Left lung (tissue), 10 donors: ENCODE measurements around the gene TEX52. TPM values are rescaled to one million over a fixed set of nuclear protein-coding genes. Genes with fewer than 3 reads are reported as not detected.
A peak's percentile ranks its signal among the peaks of the same experiment; 100 is the strongest.

Experiments
- ATAC-seq: fragments of 200-7000 bp; cut with Tn5 transposase; one replicate; pipeline ENCODE4 v1.9.1; 2020; ENCODE audit warnings: moderate library complexity
- DNase-seq, 4 donors: peaks; one replicate each; pipeline ENCODE4 v3.0.0-alpha.2; 2013 to 2020
- H3K27ac ChIP-seq, 2 donors: fragments of 200-600 bp; sonication (generic) in 1 of 2; one replicate each; pipeline versions ENCODE4 v1.5.0 to v1.8.0; 2020 to 2021
- H3K27me3 ChIP-seq, 2 donors: fragments of 200-600 bp; sonication (generic) in 1 of 2; one replicate each; pipeline versions ENCODE4 v1.5.0 to v1.8.0; 2020 to 2021
- H3K36me3 ChIP-seq, 2 donors: fragments of 200-600 bp; sonication (generic) in 1 of 2; one replicate each; pipeline versions ENCODE4 v1.5.0 to v1.8.0; 2020 to 2021
- H3K4me1 ChIP-seq, 2 donors: fragments of 200-600 bp; one replicate each; pipeline ENCODE4 v1.8.0; 2021
- H3K4me3 ChIP-seq, 2 donors: fragments of 200-600 bp; sonication (generic) in 1 of 2; one replicate each; pipeline versions ENCODE4 v1.5.0 to v1.8.0; 2020 to 2021; ENCODE audit warnings: mild to moderate bottlenecking in 1 of 2
- H3K9me3 ChIP-seq, 2 donors: fragments of 200-600 bp; sonication (generic) in 1 of 2; one replicate each; pipeline versions ENCODE4 v1.5.0 to v1.8.0; 2020 to 2021
- intact Hi-C, 2 donors: fragments of 100-400 bp; cut with DNase I; formaldehyde crosslinking; loops; one replicate each; pipeline versions ENCODE4 v1.11.2 to v1.14.2; 2022
- polyA plus RNA-seq, 6 donors: library from polyadenylated mRNA; unstranded; fragments of 120-200 nt; gene quantifications; one replicate each; pipeline ENCODE4 v1.2.1, GENCODE V29; 2013; ENCODE audit not compliant: insufficient read length in 6 of 6
- total RNA-seq, 2 donors: library from RNA; stranded (reverse); fragmentation: NEBNext Ultra II Directional; extraction: Animal tissue kit (Norgen Biotek cat#: 25700); gene quantifications; one replicate each; pipeline ENCODE4 v1.2.1, GENCODE V29; 2021
- TF ChIP-seq, protein P1 (sequence below), 2 donors: fragments of 200-600 bp; sonication (generic) in 1 of 2; IDR thresholded peaks; one replicate each; pipeline versions ENCODE4 v1.5.0 to v1.8.0; 2021; ENCODE audit warnings: antibody characterized with exemption in 2 of 2
- donor health status: DM: no; HTN: yes; CAD: no.
- donor health status: DM: no; HTN: no; CAD: no.

Gene TEX52
- total and polyA plus RNA-seq, 8 donors: 1.9 to 4.6 (median 3.3) TPM; not detected in 2

DNA sequence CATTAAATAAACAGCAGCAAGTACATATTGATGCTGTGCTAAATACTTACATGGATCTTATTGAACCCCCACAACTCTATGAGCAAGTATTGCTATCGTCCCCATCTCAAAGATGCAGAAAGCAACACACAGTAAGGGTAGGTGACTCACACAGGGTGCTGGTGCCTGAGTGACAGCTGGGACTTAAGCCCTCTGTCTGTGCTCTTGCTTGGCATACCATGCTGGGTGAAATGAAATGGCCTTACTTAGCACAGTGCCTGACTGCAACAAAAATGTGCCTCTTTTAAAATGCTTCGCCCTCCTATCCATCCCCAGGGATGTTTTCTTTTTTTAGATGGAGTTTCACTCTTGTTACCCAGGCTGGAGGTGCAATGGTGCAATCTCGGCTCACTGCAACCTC, 788 bp downstream of the TEX52 start:
- Histone ChIP-seq H3K36me3 (peaks cover 0 to 20% of the 10 kb centered on the region in 2 donors), H3K27ac (no peak overlapping the region), H3K9me3 (no peaks in the 10 kb centered on the region), H3K4me3 (no peak overlapping the region), H3K4me1 (no peaks in the 10 kb centered on the region), H3K27me3 (no peaks in the 10 kb centered on the region)
- DNase-seq (no peak), ATAC-seq (no peak)
- TF ChIP-seq, protein P1, sequence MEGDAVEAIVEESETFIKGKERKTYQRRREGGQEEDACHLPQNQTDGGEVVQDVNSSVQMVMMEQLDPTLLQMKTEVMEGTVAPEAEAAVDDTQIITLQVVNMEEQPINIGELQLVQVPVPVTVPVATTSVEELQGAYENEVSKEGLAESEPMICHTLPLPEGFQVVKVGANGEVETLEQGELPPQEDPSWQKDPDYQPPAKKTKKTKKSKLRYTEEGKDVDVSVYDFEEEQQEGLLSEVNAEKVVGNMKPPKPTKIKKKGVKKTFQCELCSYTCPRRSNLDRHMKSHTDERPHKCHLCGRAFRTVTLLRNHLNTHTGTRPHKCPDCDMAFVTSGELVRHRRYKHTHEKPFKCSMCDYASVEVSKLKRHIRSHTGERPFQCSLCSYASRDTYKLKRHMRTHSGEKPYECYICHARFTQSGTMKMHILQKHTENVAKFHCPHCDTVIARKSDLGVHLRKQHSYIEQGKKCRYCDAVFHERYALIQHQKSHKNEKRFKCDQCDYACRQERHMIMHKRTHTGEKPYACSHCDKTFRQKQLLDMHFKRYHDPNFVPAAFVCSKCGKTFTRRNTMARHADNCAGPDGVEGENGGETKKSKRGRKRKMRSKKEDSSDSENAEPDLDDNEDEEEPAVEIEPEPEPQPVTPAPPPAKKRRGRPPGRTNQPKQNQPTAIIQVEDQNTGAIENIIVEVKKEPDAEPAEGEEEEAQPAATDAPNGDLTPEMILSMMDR (IDR thresholded peaks at IDR 0.05): no peak
- intact Hi-C loops: no loop called here

DNA sequence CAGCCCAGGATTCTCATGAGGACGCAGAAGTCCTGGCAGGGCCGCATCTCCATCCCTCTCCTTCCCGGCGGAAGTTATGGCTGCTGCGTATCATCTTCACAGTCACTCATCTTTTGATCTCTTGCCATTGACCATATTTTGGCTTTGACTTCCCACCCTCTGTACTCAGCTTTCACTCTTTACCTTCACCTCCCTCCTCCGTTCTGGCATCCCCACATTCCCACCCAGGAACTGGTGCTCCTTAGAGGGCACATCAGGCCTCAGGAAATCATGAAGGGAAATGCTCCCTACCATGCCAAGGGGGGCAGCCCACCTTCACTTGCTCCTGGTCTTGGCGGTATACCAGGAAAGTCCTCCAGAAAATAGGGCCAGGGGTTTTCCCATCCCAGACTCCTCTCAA, 1.3 kb downstream of the TEX52 start:
- H3K36me3 ChIP-seq: peaks cover 0 to 20% of the 10 kb centered on the region in 2 donors
- H3K9me3 ChIP-seq: no peaks in the 10 kb centered on the region
- H3K4me3 ChIP-seq: no peak overlapping the region
- DNase-seq (no peak), ATAC-seq (no peak)
- intact Hi-C loops: no loop called here
- TF ChIP-seq, protein P1 (IDR thresholded peaks at IDR 0.05): no peak
- H3K4me1 ChIP-seq: no peaks in the 10 kb centered on the region
- no peak overlapping the region for H3K27ac ChIP-seq
- no peaks in the 10 kb centered on the region for H3K27me3 ChIP-seq

DNA sequence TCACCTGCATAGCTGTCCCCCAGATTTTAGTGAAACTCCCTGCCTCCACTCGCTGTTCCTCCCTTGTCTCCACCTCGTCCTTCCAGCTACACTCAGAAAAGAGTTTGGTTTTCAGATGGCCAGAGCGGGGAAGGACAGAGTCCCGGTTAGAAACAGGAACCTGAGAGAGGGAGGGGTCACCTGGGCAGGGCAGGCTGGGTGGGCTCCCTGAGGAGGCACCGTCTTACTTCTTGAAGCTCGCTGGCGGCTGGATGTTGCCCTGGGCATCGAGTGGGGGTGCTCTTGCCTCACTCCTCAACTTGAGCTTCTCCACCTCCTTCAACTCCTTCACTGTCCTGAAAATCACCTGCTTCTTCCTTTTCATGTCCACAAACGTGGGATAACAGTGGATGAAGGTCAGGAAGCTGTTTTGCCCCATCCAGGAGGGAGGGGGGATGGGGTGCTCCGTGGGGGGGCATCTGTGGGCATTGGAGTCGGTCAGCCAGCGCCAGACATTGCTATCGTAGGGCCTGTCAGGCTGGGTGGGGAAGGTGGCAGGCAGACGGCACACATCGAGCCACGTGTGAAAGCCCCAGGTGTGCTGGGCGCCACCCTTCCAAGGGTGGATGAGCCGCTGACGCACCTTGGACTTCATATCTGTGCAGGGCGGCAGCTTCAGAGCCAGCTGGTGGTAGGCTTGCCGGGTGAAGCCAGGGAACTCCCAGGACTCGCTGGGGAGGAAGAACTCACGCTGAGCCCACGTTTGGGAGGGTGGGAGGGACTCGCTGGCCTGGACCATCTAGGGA, 2.0 kb downstream of the TEX52 start:
- Histone ChIP-seq H3K4me3 (no peak overlapping the region), H3K36me3 (peaks cover 0 to 20% of the 10 kb centered on the region in 2 donors), H3K9me3 (no peaks in the 10 kb centered on the region), H3K27ac (no peak overlapping the region), H3K4me1 (no peaks in the 10 kb centered on the region), H3K27me3 (no peaks in the 10 kb centered on the region)
- ATAC-seq: no peak
- TF ChIP-seq, protein P1 (IDR thresholded peaks at IDR 0.05): no peak
- intact Hi-C loops: no loop called here
- no peak for DNase-seq

DNA sequence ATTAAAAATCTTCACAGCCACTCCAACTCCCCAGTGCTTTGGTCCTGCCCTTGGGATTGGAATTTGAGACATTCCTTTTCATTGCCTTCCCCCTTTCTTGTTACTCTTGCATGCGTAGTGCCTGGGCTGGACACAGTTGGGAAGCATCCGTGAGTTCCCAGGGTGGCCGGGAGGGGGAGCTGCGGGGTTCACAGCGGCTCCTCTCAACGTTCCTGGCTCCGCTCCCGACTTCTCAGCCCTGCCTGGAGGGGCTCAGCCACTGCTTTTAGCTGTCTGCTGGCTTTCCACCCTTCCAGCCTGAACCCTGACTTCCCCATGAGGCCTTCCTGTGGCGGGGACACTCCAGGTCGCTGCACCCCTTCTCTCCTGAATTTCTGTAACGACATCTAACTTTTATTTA, 3.2 kb downstream of the TEX52 start:
- intact Hi-C loops: no loop called here
- Histone ChIP-seq H3K4me1 (no peaks in the 10 kb centered on the region), H3K36me3 (peaks cover 0 to 8% of the 10 kb centered on the region in 2 donors), H3K9me3 (no peaks in the 10 kb centered on the region), H3K27me3 (no peaks in the 10 kb centered on the region), H3K4me3 (no peak overlapping the region), H3K27ac (no peak overlapping the region)
- DNase-seq: peak; percentile 74 to 89 (median 83)
- TF ChIP-seq, protein P1 (IDR thresholded peaks at IDR 0.05): peak; percentile 72 to 75
- peak; percentile 98 for ATAC-seq

DNA sequence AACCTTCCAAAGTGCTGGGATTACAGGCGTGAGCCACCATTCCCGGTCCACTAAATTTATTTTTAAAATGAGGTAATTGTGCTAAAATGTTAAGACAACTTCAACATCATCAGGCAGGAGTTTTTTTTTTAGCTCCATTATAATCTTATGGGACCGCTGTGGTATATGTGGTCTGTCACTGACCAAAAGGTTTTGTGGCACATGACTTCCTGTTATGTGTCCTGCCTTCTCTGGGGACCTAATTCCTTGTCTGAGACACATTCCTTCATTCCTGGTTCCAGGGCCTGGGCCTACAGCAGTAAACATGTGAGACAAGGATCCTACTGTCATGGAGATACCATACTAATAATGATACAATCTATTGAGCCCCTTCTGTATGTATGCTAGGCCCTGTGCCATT, 4.9 kb downstream of the TEX52 start:
- no peak overlapping the region for H3K4me3 ChIP-seq
- TF ChIP-seq, protein P1 (IDR thresholded peaks at IDR 0.05): no peak
- H3K9me3 ChIP-seq: no peaks in the 10 kb centered on the region
- H3K36me3 ChIP-seq: peaks cover 0 to 5% of the 10 kb centered on the region in 2 donors
- DNase-seq (no peak), ATAC-seq (no peak)
- intact Hi-C loops: no loop called here
- H3K27ac ChIP-seq: no peak overlapping the region
- no peaks in the 10 kb centered on the region for H3K4me1 ChIP-seq
- no peaks in the 10 kb centered on the region for H3K27me3 ChIP-seq
